GM10248 (cell line): ENCODE data around the gene ALKBH2.

Experiments
- CTCF ChIA-PET: fragments of 300-600 bp; sonication (Branson Sonifier 250); formaldehyde crosslinking; extraction: SDS; loops from one replicate; lab custom pipeline; 2021; ENCODE audit warnings: antibody characterized with exemption; lab: Yijun Ruan, JAX
- POLR2A ChIA-PET: fragments of 350-650 bp; sonication (Branson Sonifier 250); formaldehyde crosslinking; extraction: SDS; loops from one replicate; lab custom pipeline; 2020; ENCODE audit warnings: antibody characterized with exemption; lab: Yijun Ruan, JAX
- DNase-seq: peaks from one replicate; pipeline ENCODE4 v3.0.0; 2012; ENCODE audit errors: extremely low spot score
- CTCF ChIP-seq: IDR thresholded peaks from 2 replicates; pipeline ENCODE4 v1.5.1; 2012; ENCODE audit warnings: mild to moderate bottlenecking, low read depth; ENCODE audit errors: extremely low read depth, missing control alignments, control extremely low read depth

ALKBH2 gene

DNA sequence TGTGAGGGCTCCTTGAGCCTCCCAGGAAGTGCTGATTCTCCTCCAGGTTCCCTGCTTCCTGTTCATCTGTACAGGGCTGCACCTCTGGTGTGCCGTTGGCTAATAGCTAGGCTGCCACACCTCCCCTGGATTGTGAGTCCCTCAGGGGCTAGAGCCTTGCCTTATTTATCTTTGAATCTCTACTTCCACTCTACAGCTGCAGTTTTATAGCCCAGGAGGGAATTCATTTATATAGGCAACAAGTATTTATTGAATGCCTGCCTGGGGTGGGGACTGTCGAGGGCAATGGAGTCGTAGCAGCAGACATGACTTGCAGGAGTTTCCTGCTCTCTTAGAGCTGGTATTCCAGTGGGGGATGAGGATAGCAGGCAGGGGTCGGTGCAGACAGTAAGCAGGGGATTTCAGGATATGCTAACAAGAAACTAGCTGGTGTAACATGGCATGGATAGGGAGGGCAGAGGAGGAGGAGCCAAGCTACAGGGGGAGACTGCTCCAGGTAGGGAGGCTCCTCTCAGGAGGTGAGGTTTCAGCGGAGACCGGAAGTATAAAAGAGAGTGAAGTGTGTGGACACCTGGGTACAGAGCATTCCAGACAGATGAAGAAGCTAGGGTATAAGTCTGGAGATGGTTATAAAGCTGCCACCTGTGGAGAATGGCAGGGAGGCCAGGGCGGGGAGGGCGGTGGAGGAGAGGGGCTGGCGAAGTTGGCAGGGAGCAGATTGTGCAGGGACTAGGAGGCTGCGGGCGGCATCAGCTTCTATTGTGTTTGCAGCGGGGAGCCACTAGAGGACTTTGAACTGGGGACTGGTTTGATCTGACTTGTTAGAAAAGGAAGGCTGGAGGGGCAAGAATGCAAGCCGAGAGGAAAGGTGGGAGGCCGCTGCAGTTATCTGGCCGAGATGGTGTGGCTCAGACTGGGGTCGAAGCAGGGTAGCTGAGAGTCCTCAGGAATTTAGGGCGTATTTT is 23.7 kb downstream of the ALKBH2 start:
- CTCF ChIA-PET, result interaction anchor here (1.0 to 1.7 kb wide), 3 partner anchors 15 to 25 kb away, joined by 3 to 4 read pairs (median 3); partner anchors contain the start of gene ALKBH2
- POLR2A ChIA-PET, result no interaction called here
- no peak for DNase-seq
- no peak for TF ChIP-seq CTCF

GRCh38 chr12:109065853-109066193 is 27.4 kb downstream of the ALKBH2 start:
- DNase-seq, result no peak
- no peak for TF ChIP-seq CTCF
- CTCF ChIA-PET, result interaction anchor here (0.9 to 2.1 kb wide), 2 partner anchors 11 to 27 kb away, joined by 3 to 4 read pairs; partner anchors contain the start of gene ALKBH2
- POLR2A ChIA-PET, result no interaction called here

DNA sequence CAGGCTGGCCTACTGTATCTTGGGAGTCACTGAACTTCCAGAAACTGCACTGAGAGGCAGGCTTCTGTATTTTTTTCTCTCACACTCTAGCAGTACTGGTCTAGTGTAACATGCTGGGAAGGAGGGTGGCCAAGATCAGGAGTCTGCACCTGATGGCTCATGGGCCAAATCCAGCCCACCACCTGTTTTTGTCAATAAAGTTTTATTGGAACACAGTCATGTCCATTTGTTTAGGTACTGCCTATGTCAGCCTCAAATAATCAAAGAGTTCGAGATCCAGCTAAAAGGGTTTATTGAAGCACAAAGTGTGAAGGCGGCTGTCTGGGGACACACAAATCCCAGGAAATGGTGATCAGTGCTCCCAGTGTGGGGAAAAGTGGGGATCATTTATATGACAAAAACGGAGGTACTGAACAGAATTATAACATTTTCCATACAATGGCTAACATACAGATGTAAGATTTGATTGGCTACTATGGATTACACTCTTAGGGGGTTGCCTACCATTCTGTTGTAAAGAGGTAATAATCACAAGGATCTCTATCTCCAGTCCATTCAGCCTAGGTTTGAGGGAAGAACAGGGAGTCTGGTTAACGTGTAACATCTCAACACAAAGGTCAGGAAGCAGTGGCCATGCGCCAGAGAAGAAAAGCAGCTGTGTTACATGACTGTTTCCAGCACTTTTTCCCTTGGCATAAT is 28.0 kb downstream of the ALKBH2 start:
- POLR2A ChIA-PET, result no interaction called here
- no peak for DNase-seq
- TF ChIP-seq CTCF, result no peak
- CTCF ChIA-PET, result interaction anchor here (0.9 to 2.1 kb wide), 2 partner anchors 12 to 28 kb away, joined by 3 to 4 read pairs; partner anchors contain the start of gene ALKBH2

GRCh38 chr12:109064143-109064542 is 29.1 kb downstream of the ALKBH2 start:
- no peak for DNase-seq
- ChIA-PET POLR2A (no interaction called here), CTCF (no interaction called here)
- no peak for TF ChIP-seq CTCF

DNA sequence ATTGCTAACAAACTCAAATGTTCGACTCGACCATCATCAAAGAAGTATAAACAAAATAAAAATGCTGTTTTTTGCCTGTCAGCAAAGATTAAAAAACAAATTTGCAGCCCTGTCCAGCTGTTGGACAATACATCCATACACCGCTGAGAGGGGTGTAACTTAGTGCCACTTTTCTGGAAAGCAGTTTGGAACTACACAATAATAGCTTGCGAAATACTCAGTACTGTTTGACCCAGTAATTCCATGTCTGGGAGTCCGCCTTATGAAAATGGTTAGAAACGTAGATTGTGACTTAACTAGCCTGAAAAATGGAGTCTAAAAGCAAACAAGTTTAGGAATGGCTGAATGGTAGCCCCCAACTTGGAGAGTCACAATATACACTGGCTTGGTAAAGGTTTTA is 34.5 kb downstream of the ALKBH2 start:
- ChIA-PET CTCF (interaction anchor here (1.2 kb wide), 1 partner anchor 34 kb away, joined by 3 read pairs; no protein-coding TSS in a partner anchor), POLR2A (no interaction called here)
- TF ChIP-seq CTCF, result no peak
- no peak for DNase-seq

GRCh38 chr12:109057376-109057775 is 35.9 kb downstream of the ALKBH2 start:
- no peak for TF ChIP-seq CTCF
- ChIA-PET POLR2A (no interaction called here), CTCF (no interaction called here)
- DNase-seq, result no peak
